ENCODE data around the gene MARCO.
"Not testable (repeated sequence)": the region's sequence is repeated elsewhere in the genome, so short reads cannot be mapped to it uniquely, and the experiment has no call there.

MARCO gene

GRCh38 chr2:119008108-119008507 lies 66.1 kb downstream of the MARCO start:
- DNase-seq = no peak

- DNase-seq = no peak
These were observed 67.1 kb downstream of the MARCO start for GRCh38 chr2:119009110-119009509.

- DNase-seq = no peak
These were observed 68.3 kb downstream of the MARCO start for GRCh38 chr2:119010336-119010735.

GRCh38 chr2:119011162-119011909 lies 69.3 kb downstream of the MARCO start:
- no peak for DNase-seq

- DNase-seq = no peak
These were observed 69.9 kb downstream of the MARCO start for GRCh38 chr2:119011910-119012209.

GRCh38 chr2:119012345-119013301 lies 70.6 kb downstream of the MARCO start:
- no peak for DNase-seq

- DNase-seq = no peak
These were observed 71.7 kb downstream of the MARCO start for GRCh38 chr2:119013671-119014070.

- DNase-seq = no peak
These were observed 73.9 kb downstream of the MARCO start for GRCh38 chr2:119015845-119016244.

GRCh38 chr2:119019521-119019920 lies 77.5 kb downstream of the MARCO start:
- no peak for DNase-seq

- no peak for DNase-seq
These were observed 80.7 kb downstream of the MARCO start for GRCh38 chr2:119022678-119023077.

GRCh38 chr2:119023534-119023933 lies 81.5 kb downstream of the MARCO start:
- DNase-seq = no peak

- DNase-seq = no peak
These were observed 82.2 kb downstream of the MARCO start for GRCh38 chr2:119024152-119024551.

- DNase-seq = no peak
These were observed 82.6 kb downstream of the MARCO start for GRCh38 chr2:119024568-119024967.

GRCh38 chr2:119025013-119025412 lies 83.0 kb downstream of the MARCO start:
- no peak for DNase-seq

- DNase-seq = no peak
These were observed 83.9 kb downstream of the MARCO start for GRCh38 chr2:119025762-119026351.

GRCh38 chr2:119026890-119027289 lies 84.9 kb downstream of the MARCO start:
- no peak for DNase-seq

GRCh38 chr2:119028327-119029174 lies 86.6 kb downstream of the MARCO start:
- DNase-seq = no peak

GRCh38 chr2:119029297-119029696 lies 87.3 kb downstream of the MARCO start:
- no peak for DNase-seq

- DNase-seq = not testable (repeated sequence)
These were observed 95.9 kb downstream of the MARCO start for GRCh38 chr2:119037922-119038321.

GRCh38 chr2:119040730-119041129 lies 98.7 kb downstream of the MARCO start:
- no peak for DNase-seq
